GM12801 (cell line): Measurements from ENCODE around the gene DRAXIN.

Experiments used
- CTCF ChIP-seq: IDR thresholded peaks from one replicate; pipeline ENCODE4 v1.5.1; 2011; ENCODE audit warnings: control low read depth; ENCODE audit not compliant: insufficient read length; ENCODE audit errors: extremely low read depth

Gene DRAXIN

GRCh38 chr1:11772458-11772857 lies 80.9 kb downstream of the DRAXIN start:
- no peak for TF ChIP-seq CTCF

GRCh38 chr1:11774753-11775152 lies 83.2 kb downstream of the DRAXIN start:
- no peak for TF ChIP-seq CTCF
